Ascending aorta (tissue), 2 donors: Measurements from ENCODE around the gene PTCSC3. TPM values are rescaled to one million over a fixed set of nuclear protein-coding genes. Genes with fewer than 3 reads are reported as not detected.
"Not testable (repeated sequence)": the region's sequence is repeated elsewhere in the genome, so short reads cannot be mapped to it uniquely, and the experiment has no call there.

Experiments used
- DNase-seq, 2 donors: peaks; one replicate each; pipeline ENCODE4 v3.0.0-alpha.2; 2019; ENCODE audit warnings: low spot score in 2 of 2
- H3K27ac ChIP-seq, 2 donors: fragments of 200-600 bp; sonication (generic); one replicate each; pipeline ENCODE4 v1.5.1; 2016 to 2017; ENCODE audit warnings: mild to moderate bottlenecking in 1 of 2
- H3K27me3 ChIP-seq: fragments of 200-600 bp; sonication (generic); one replicate; pipeline ENCODE4 v1.5.1; 2017
- H3K36me3 ChIP-seq, 2 donors: fragments of 200-600 bp; sonication (generic); one replicate each; pipeline ENCODE4 v1.5.1; 2016
- H3K4me1 ChIP-seq, 2 donors: fragments of 200-600 bp; sonication (generic); one replicate each; pipeline ENCODE4 v1.5.1; 2016 to 2017; ENCODE audit warnings: mild to moderate bottlenecking in 1 of 2
- H3K4me3 ChIP-seq, 2 donors: fragments of 200-600 bp; sonication (generic); one replicate each; pipeline ENCODE4 v1.5.1; 2016 to 2017; ENCODE audit warnings: mild to moderate bottlenecking in 1 of 2
- H3K9me3 ChIP-seq, 2 donors: fragments of 200-600 bp; sonication (generic); one replicate each; pipeline ENCODE4 v1.5.1; 2016
- CTCF ChIP-seq, 3 experiments: fragments of 200-600 bp in 2 of 3; fragments of 450-650 bp in 1 of 3; sonication (generic) in 2 of 3; IDR thresholded peaks; one replicate each; pipeline ENCODE4 v1.5.1; 2016 to 2019; ENCODE audit warnings: antibody characterized with exemption in 3 of 3, mild to moderate bottlenecking in 1 of 3, moderate library complexity in 1 of 3
- intact Hi-C: fragments of 100-400 bp; cut with DNase I; formaldehyde crosslinking; loops from one replicate; pipeline ENCODE4 v1.15.1; 2023
- total RNA-seq: library from RNA; depleted of rRNA; stranded (reverse); fragments of >200 nt; gene quantifications from one replicate; pipeline ENCODE4 v1.1.0, GENCODE V29; 2016

Gene PTCSC3
- total RNA-seq, 1 donor from 2014 or later: not detected

- intact Hi-C loops: no loop called here
- Histone ChIP-seq H3K4me3 (no peak overlapping the region), H3K4me1 (no peaks in the 10 kb centered on the region), H3K27ac (no peak overlapping the region), H3K9me3 (no peaks in the 10 kb centered on the region), H3K27me3 (no peaks in the 10 kb centered on the region), H3K36me3 (no peaks in the 10 kb centered on the region)
- no peak for DNase-seq
- TF ChIP-seq CTCF (IDR thresholded peaks at IDR 0.05): no peak
These were observed 64.5 kb downstream of the PTCSC3 start for GRCh38 chr14:36111822-36112583.

GRCh38 chr14:36105401-36105800 lies 71.1 kb downstream of the PTCSC3 start:
- Histone ChIP-seq H3K27ac (no peak overlapping the region), H3K27me3 (no peaks in the 10 kb centered on the region), H3K36me3 (no peaks in the 10 kb centered on the region), H3K4me3 (no peak overlapping the region), H3K4me1 (no peaks in the 10 kb centered on the region), H3K9me3 (no peaks in the 10 kb centered on the region)
- no peak for DNase-seq
- TF ChIP-seq CTCF (IDR thresholded peaks at IDR 0.05): no peak
- intact Hi-C loops: no loop called here

- H3K4me1 ChIP-seq, H3K36me3 ChIP-seq, H3K27me3 ChIP-seq, H3K27ac ChIP-seq, H3K4me3 ChIP-seq, intact Hi-C loops, DNase-seq, H3K9me3 ChIP-seq: not testable (repeated sequence)
These were observed 72.3 kb downstream of the PTCSC3 start for GRCh38 chr14:36104258-36104657.

GRCh38 chr14:36099619-36100018 lies 76.9 kb downstream of the PTCSC3 start:
- no peaks in the 10 kb centered on the region for H3K9me3 ChIP-seq
- H3K27me3 ChIP-seq: no peaks in the 10 kb centered on the region
- no peaks in the 10 kb centered on the region for H3K4me1 ChIP-seq
- no peaks in the 10 kb centered on the region for H3K36me3 ChIP-seq
- DNase-seq: no peak
- H3K4me3 ChIP-seq: no peak overlapping the region
- no peak overlapping the region for H3K27ac ChIP-seq
- no peak for TF ChIP-seq CTCF (IDR thresholded peaks at IDR 0.05)
- intact Hi-C loops: no loop called here

- DNase-seq: no peak
- no peaks in the 10 kb centered on the region for H3K9me3 ChIP-seq
- no peak for TF ChIP-seq CTCF (IDR thresholded peaks at IDR 0.05)
- no peaks in the 10 kb centered on the region for H3K4me1 ChIP-seq
- no peaks in the 10 kb centered on the region for H3K36me3 ChIP-seq
- no peak overlapping the region for H3K27ac ChIP-seq
- H3K27me3 ChIP-seq: no peaks in the 10 kb centered on the region
- no peak overlapping the region for H3K4me3 ChIP-seq
- intact Hi-C loops: no loop called here
These were observed 79.2 kb downstream of the PTCSC3 start for GRCh38 chr14:36097356-36097755.

- no peaks in the 10 kb centered on the region for H3K9me3 ChIP-seq
- no peaks in the 10 kb centered on the region for H3K4me1 ChIP-seq
- H3K27ac ChIP-seq: no peak overlapping the region
- no peaks in the 10 kb centered on the region for H3K36me3 ChIP-seq
- no peak overlapping the region for H3K4me3 ChIP-seq
- intact Hi-C loops: no loop called here
- TF ChIP-seq CTCF (IDR thresholded peaks at IDR 0.05): no peak
- H3K27me3 ChIP-seq: no peaks in the 10 kb centered on the region
- DNase-seq: no peak
These were observed 80.4 kb downstream of the PTCSC3 start for GRCh38 chr14:36096090-36096489.
